Retinal pigment epithelial cell (primary cell): Measurements from ENCODE around the gene STMP1.

Experiments used
- DNase-seq: peaks from one replicate; pipeline ENCODE4 v3.0.0-alpha.2; 2010; ENCODE audit warnings: low read depth
- H3K4me3 ChIP-seq: 2 replicates; pipeline ENCODE4 v1.5.1; 2011; ENCODE audit warnings: mild to moderate bottlenecking, low read length, control low read depth, moderate library complexity
- TF ChIP-seq, protein P1 (sequence below): conservative IDR thresholded peaks from 2 replicates; pipeline ENCODE4 v1.5.1; 2011; ENCODE audit warnings: low read depth, low read length, control low read depth, inconsistent platforms

Gene STMP1

DNA sequence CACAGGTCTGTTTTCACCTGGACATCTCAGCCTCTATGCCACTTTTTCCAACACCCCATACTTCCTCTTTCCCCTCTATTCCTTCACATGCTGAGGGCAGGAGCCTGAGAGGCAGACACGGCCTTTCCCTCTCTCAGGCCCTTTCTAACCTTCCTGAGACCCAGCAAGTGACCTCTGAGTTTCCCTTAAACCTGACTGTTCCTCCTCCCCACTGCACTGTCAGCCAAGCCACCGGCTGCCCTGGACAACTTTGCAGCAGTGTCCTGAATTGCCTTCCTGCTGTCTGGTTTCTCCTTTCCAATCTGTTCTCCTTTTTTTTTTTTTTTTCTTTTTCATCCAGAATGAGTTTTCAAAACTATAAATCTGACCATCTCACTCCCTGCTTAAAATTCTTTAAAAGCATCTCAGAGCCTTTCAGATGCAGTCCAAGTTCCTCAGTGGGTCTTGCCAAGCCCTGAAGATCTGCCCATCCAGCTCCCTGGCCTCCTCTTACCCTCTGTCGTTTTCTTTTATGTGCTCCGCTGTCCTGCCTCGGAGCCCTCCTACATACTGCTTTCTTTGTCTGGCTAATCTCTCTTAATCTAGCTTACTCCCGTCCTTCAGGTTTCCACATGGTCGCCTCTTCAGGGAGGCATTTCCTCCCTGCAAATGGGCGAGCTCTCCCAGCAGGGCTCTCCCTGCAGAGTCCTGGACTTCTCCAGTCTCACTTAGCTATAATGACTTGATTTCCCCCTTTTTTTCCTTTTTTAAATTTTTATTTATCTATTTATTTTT is 35.1 kb downstream of the STMP1 start:
- TF ChIP-seq, protein P1, sequence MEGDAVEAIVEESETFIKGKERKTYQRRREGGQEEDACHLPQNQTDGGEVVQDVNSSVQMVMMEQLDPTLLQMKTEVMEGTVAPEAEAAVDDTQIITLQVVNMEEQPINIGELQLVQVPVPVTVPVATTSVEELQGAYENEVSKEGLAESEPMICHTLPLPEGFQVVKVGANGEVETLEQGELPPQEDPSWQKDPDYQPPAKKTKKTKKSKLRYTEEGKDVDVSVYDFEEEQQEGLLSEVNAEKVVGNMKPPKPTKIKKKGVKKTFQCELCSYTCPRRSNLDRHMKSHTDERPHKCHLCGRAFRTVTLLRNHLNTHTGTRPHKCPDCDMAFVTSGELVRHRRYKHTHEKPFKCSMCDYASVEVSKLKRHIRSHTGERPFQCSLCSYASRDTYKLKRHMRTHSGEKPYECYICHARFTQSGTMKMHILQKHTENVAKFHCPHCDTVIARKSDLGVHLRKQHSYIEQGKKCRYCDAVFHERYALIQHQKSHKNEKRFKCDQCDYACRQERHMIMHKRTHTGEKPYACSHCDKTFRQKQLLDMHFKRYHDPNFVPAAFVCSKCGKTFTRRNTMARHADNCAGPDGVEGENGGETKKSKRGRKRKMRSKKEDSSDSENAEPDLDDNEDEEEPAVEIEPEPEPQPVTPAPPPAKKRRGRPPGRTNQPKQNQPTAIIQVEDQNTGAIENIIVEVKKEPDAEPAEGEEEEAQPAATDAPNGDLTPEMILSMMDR, result no peak

DNA sequence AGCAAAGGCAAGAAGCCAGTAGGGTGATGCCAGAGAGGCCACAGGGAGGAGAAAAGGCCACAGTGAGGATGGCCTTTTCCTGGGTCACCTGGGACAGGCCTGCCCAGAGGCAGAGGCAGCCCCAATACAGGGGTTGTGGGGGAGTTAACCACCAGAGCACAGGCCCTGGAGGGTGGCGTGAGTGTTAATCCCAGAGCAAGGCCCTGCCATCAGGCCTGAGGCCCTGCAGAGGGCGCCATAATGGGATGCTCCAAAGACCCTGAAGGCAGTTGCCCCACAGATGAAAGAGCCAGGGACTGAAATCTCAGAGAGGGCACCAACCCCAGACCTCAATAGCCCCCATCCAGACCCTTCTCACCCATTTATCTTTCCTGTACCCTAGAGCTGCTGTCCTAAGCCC is 41.8 kb downstream of the STMP1 start:
- TF ChIP-seq, protein P1, result peak; percentile 51
- no peak for DNase-seq
- no peak overlapping the region for H3K4me3 ChIP-seq

More for the DNA sequence above, 35.1 kb downstream of the STMP1 start:
- no peak for DNase-seq
- no peak overlapping the region for H3K4me3 ChIP-seq

DNA sequence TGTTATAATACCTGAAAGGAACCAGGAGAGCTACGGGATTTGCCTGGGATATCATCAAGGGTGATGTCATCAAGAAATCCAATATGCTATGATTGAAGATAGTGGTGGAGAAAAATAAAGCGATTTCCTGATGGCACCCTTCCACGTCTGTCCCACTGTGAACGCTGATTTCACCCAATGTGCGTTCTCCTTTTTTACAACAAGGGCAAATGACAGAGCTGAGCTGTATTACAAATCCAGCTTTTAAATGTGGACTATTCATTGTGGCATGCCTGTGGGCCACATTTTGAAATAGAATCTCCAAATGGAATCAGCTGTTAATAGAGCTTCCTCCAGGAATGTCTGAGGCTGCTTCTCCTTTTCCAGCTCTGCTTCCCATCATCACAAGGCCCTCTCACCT is 42.4 kb downstream of the STMP1 start:
- H3K4me3 ChIP-seq, result no peak overlapping the region
- DNase-seq, result no peak
- TF ChIP-seq, protein P1, result no peak

DNA sequence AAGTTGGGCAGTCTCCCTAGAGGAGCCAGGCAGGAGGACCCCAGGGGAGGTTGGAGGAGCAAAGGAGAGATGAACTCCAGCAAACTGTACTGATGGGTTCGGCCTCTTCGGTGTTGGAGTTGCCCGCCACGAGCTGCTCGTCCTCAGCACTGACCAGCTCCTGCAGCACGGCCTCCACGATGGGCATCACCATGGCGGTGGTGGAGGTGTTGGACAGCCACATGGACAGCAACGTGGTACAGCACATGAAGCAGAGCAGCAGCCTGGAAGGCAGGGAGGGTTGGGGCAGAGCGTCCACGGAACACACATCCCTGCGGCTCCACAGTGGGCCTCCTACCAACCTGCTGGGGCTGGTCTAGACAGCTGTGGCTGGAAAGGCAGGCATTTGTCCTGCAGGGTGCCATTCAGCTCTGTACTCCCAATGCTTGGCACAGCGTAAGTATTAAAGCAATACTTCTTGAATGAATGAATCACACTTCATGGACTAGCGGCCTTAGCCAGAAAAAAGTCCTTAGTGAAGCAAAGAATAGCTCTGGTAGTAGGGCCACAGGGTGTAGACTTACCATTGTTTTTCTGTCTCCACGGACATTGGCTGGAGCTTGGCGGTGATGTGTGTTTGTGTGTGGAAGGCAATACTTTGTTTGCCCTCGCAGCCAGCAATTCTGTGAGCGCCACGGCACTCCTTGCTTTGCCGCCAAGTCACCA is 43.9 kb downstream of the STMP1 start:
- H3K4me3 ChIP-seq, result no peak overlapping the region
- DNase-seq, result no peak
- TF ChIP-seq, protein P1, result no peak

DNA sequence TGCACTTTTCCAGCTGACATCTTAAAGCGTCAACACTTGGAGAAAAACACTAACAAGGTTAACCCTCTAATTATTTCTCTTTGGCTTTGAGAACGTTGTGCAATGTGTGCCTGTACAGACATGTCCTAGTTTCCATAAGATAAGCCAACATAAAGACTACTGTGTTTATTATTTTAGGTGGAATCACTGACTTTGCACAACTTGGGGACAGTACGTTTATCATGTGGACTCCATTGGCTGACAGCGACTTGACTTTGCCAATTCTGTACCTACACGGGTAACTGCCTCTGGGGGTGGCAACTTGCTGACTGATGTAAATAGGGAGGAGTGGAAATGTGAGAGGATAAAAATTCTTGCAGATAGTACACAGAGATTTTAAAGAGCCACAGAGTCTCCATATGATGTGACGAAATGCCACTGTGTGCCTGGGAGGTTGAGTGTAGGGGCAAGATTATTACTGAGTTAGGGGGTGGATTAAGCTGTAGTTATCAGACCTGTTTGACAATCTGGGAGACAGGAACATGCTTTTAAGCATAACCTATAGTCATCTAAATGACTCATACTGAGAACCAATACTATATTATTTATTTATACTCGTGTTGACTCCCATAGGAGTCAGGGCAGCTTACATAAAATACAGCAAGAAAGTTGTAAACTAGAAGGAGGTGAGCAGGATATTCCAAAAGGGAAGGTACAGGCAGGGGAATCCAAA is 44.7 kb downstream of the STMP1 start:
- no peak for DNase-seq
- H3K4me3 ChIP-seq, result no peak overlapping the region
- TF ChIP-seq, protein P1, result no peak

DNA sequence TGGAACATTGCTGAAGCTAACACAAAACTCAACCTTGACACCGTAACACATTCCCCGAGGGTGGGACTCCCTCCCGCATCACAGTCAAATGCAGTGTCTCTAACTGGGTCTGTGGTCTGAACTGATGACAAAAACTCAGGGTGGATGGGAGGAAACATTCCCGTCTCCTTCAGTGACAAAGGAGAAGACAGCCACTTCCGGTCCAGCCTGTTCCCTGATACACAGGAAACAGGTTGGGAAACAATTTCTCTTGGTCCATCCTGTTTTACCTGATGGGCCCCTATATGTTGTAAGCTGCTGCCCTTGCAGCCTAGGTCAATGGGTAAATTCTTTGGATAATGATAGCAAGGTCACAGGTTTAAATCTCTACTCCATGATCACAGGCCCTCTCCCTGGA is 45.3 kb downstream of the STMP1 start:
- DNase-seq, result no peak
- no peak overlapping the region for H3K4me3 ChIP-seq
- TF ChIP-seq, protein P1, result no peak

DNA sequence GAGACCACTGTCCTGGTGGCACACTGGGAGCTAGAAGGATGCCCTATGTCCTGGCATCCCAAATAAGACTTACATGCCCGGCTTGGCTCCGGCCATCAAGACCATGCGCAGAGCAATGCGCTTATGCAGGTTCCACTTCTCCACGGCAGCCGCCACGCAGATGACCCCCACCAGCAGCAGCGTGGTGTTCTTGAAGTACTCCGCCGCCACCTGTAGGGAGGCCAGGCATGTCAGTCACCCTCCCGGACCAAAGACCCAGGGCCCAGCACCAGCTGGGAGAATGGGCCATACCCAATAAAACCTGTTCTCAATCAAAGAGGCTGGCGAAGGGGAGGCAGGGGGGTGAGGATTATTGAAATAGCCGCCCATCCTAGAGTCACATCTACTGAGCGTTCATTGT is 45.7 kb downstream of the STMP1 start:
- H3K4me3 ChIP-seq, result no peak overlapping the region
- DNase-seq, result no peak
- TF ChIP-seq, protein P1, result no peak
